HK-2 (cell line): Measurements from ENCODE around the gene TP53AIP1.

Experiments
- DNase-seq: peaks from one replicate; pipeline ENCODE4 v3.0.0-alpha.2; 2018; ENCODE audit not compliant: unreplicated experiment

Gene TP53AIP1

DNA sequence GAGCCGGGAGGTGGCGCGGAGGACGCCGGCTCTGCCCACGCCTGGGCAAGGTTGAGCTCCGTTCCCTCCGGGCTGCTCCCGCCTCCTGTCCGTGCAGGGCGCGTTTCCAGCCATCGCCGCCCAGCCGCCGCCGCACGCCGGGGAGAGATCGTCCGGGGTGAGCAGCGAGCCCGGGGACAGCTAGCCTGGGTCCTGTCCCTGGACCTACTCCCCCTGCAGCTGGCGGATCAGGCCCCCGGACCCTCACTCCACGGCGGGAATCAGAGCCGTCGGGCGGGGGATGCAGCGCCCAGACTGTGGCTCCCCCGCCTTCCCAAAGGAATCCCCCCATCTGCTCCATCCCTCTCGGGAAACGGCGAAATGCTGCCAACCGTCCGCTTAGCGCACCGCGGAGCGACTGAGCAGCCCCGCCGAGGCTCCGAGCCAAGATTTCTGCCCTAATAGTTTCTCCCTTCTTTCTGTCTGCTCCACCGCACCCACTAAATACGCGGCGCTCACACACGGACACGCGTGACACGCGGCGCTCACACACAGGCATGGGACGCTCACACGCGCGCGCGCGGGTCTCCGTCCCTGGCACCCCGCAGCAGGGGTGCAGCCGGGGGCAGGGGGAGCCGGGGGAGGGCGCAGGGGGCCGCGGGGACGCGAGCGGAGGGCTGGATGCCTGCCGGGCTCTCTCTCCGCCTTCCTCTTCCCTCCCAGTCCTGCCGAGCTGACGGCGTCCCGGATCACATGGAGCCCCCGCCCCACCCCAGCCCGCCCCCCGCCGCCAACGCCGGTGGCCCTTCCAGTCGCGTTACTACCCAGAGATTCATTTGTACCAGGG is 51.9 kb downstream of the TP53AIP1 start, which contains the start of gene KCNJ5:
Gene KCNJ5 (plus strand): TSS at position 814 of the 826 bp plus-strand sequence. CDS start 19,918 bp downstream, outside the sequence.
- DNase-seq = no peak

DNA sequence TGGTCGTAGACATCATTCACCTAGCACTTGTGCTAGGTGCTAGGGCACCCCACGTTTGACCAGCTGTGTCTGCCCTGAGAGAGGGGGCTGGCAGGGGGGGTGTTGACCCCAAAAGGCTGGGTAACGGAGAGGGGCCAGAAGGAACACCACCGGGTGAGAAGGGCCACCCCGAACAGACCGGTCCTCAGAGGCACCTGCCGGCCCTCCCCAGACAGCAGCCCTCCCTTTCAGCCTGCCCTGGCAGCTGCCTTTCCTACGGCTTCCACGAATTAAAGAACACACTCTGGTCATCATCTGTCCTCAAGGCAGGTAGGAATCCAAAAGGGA is 52.5 kb downstream of the TP53AIP1 start:
- no peak for DNase-seq

DNA sequence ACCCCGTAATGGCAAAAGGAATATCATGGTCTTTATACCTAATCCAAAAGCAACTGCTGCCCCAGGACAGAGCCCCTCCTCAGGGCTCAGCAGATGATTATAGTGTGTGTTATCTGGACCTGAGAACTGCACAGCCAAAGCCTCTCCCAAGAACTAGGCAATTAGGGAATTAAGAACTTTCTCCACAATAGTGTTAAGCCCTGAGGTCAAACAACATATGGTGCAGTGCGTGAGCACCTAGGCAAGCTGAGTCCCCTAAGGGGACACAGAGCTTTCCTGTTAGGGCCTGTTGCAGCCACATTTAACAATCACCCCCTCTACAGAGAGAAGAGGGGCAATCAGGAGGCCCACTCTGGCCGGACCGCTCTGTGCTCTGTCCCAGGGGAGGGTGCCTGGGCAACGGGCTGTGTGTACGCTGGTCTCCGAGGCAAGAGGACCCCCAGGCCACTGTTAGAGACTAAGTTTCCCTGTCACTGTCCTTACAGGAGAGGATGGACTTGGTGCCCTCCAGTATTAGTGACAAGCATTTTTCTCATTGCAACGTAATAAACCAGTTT is 52.9 kb downstream of the TP53AIP1 start:
- no peak for DNase-seq

DNA sequence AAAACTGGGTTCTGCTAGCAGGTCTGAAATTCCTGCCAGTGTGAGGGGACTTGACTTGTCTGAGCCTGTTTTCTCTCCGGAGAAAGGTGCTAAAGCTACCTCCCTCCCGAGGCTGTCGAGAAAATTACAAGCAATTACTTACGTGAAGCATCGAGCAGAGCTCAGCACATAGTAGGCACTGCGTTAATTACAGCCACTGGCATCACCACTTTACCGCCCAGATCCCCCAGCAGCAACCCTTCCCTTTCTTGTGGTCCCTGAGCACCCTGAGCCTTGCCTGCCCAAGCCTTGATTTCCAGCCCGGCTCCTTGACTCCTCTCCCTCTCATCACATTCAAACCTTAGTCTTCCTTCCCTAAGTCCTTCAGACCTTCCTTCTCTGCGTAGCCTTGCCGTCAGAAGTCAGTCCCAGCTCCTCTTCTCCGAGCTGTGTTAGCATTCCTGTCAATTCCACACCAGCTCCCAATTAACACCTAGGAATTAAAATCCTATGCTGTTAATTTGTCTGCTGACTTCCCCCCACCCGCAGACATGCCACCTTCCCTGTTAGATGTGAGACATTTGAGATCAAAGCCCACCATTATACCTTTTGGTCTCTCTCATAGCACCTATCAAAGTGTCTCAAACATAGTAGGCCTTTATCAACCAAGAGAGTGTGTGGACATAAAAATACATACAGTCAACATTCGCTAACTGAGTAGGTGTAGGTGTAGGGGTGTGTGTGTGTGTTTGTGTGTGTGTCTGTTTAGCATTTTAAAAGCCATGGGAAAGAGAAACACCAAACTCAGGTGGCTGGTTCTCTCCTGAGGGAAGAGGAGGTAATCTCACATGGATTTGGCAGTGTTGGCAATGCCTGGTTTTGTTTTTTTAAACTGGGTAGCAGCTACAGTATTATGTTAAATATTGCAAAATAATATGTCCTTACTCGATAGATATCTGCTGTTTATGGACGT is 54.4 kb downstream of the TP53AIP1 start:
- no peak for DNase-seq

DNA sequence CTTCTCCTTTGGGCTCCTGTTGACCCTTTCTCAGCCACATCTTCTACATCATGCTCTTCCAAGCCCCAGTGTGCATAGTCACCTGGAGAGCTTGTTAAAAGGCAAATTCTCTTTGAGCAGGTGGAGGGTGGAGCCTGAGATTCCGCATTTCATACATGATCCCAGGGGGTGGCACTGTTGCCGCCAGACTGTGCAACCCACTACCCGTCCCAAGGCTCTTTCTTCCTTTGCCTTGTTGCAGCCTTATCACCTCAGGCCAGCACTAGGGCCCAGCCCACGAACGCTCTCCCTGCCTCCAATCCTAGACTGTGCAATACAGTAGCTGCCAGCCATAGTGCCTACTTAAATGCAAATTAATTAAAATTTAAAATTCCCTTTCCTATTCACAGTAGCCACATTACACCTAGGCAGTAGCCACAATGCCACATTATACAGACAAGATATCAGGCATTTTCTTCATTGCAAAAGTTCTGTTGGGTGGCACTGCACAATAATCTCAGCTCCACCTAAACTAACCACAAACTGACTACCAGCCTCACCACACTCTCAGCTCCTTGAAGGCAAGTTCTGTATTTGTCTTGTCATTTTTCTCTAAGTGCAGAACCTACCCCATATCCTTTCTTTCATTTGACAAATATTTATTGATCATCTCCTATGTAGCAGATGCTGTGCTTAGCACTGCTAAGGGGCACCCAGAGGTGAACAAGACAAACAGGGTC is 56.1 kb downstream of the TP53AIP1 start:
- DNase-seq = peak; percentile 17
